Endodermal cell (in vitro differentiated cells): ENCODE measurements around the gene EIPR1. TPM values are rescaled to one million over a fixed set of nuclear protein-coding genes. Genes with fewer than 3 reads are reported as not detected.
A peak's percentile ranks its signal among the peaks of the same experiment; 100 is the strongest.

ENCODE experiments used
- DNase-seq: peaks from one replicate; pipeline ENCODE4 v3.0.0-alpha.2; 2017
- H3K27ac ChIP-seq: 2 replicates; pipeline ENCODE4 v1.5.1; 2013; ENCODE audit warnings: mild to moderate bottlenecking, low read depth, low read length, moderate library complexity
- H3K27me3 ChIP-seq: 2 replicates; pipeline ENCODE4 v1.6.1; 2013; ENCODE audit warnings: mild to moderate bottlenecking, low read length, moderate library complexity; ENCODE audit not compliant: insufficient read depth, control insufficient read depth, poor library complexity, severe bottlenecking
- H3K36me3 ChIP-seq: 2 replicates; pipeline ENCODE4 v1.7.0; 2013; ENCODE audit warnings: mild to moderate bottlenecking, low read length, moderate library complexity; ENCODE audit not compliant: control insufficient read depth, insufficient read depth
- H3K4me1 ChIP-seq: one replicate; pipeline ENCODE4 v1.7.0; 2013; ENCODE audit warnings: low read length; ENCODE audit not compliant: control insufficient read depth, insufficient read depth
- H3K4me3 ChIP-seq: 2 replicates; pipeline ENCODE4 v1.5.1; 2013; ENCODE audit warnings: mild to moderate bottlenecking, low read length, moderate library complexity
- H3K9ac ChIP-seq: 2 replicates; pipeline ENCODE4 v1.6.1; 2013; ENCODE audit warnings: mild to moderate bottlenecking, low read length, moderate library complexity; ENCODE audit not compliant: poor library complexity, severe bottlenecking; ENCODE audit errors: extremely low read depth
- H3K9me3 ChIP-seq: 2 replicates; pipeline ENCODE4 v1.6.1; 2013; ENCODE audit warnings: mild to moderate bottlenecking, low read length, moderate library complexity; ENCODE audit not compliant: control insufficient read depth
- H3K27ac Mint-ChIP-seq: 2 replicates; pipeline ENCODE4 v1.8.0; 2020; ENCODE audit warnings: mixed read lengths
- H3K27me3 Mint-ChIP-seq: 2 replicates; pipeline ENCODE4 v1.8.0; 2021; ENCODE audit warnings: mild to moderate bottlenecking, mixed read lengths; ENCODE audit not compliant: insufficient read depth
- H3K36me3 Mint-ChIP-seq: 2 replicates; pipeline ENCODE4 v1.8.0; 2020; ENCODE audit warnings: low read depth, mixed read lengths
- H3K4me1 Mint-ChIP-seq: 2 replicates; pipeline ENCODE4 v1.8.0; 2020; ENCODE audit warnings: mixed read lengths
- H3K4me3 Mint-ChIP-seq: 2 replicates; pipeline ENCODE4 v1.8.0; 2020; ENCODE audit warnings: mild to moderate bottlenecking, moderate library complexity, mixed read lengths
- H3K9me3 Mint-ChIP-seq: 2 replicates; pipeline ENCODE4 v1.8.0; 2020; ENCODE audit warnings: mild to moderate bottlenecking, mixed read lengths
- CTCF ChIP-seq: fragments of 200-600 bp; sonication (generic); conservative IDR thresholded peaks from 2 replicates; pipeline ENCODE4 v1.5.0; 2021; ENCODE audit warnings: antibody characterized with exemption, mild to moderate bottlenecking
- WGBS, 2 experiments: methylation state at CpG; one replicate each; pipeline versions ENCODE4 v1.1.5 to v1.1.7; 2013; ENCODE audit warnings: missing lambda C conversion rate in 2 of 2, mixed read lengths in 1 of 2; ENCODE audit not compliant: insufficient coverage in 1 of 2, insufficient read length in 1 of 2; 5-methylcytosine and 5-hydroxymethylcytosine counted together
- total RNA-seq, 2 donors: library from RNA; stranded (reverse); fragmentation: NEBNext Ultra II Directional in 1 of 2; extraction: Animal tissue kit (Norgen Biotek cat#: 25700) in 1 of 2; gene quantifications; 2 replicates in 1 of 2; 3 replicates in 1 of 2; pipeline ENCODE4 v1.2.1, GENCODE V29; 2021

EIPR1 gene
- total RNA-seq, 2 donors from 2014 or later = 30.1 to 36.8 TPM

- Mint-ChIP-seq H3K27me3 (no peaks in the 10 kb centered on the region), H3K27ac (no peak overlapping the region), H3K36me3 (peaks cover 22% of the 10 kb centered on the region), H3K4me1 (peaks cover 18% of the 10 kb centered on the region), H3K9me3 (peaks cover 3% of the 10 kb centered on the region), H3K4me3 (no peak overlapping the region)
- 98% methylated on average over 6 of the region's 6 CpGs; no CpG with 5 or more reads in 1 of the 2 experiments for WGBS, 2 experiments
- no peak for DNase-seq
- H3K27ac ChIP-seq = no peak overlapping the region
- H3K27me3 ChIP-seq = no peaks in the 10 kb centered on the region
- H3K4me1 ChIP-seq = peaks cover 18% of the 10 kb centered on the region
- H3K9me3 ChIP-seq = peaks cover 16% of the 10 kb centered on the region
- no peak for TF ChIP-seq CTCF
- no peak overlapping the region for H3K4me3 ChIP-seq
- no peak overlapping the region for H3K9ac ChIP-seq
- no peaks in the 10 kb centered on the region for H3K36me3 ChIP-seq
Measured at GRCh38 chr2:3268705-3269029, 109.0 kb downstream of the EIPR1 start.

GRCh38 chr2:3267869-3268704, 109.5 kb downstream of the EIPR1 start:
- Histone ChIP-seq H3K4me3 (no peak overlapping the region), H3K36me3 (no peaks in the 10 kb centered on the region), H3K9ac (no peak overlapping the region), H3K27ac (no peak overlapping the region), H3K27me3 (no peaks in the 10 kb centered on the region), H3K9me3 (peaks cover 16% of the 10 kb centered on the region), H3K4me1 (peaks cover 18% of the 10 kb centered on the region)
- 93% methylated on average over 16 to 20 of the region's 20 CpGs for WGBS, 2 experiments
- H3K4me1 Mint-ChIP-seq = peaks cover 18% of the 10 kb centered on the region
- H3K4me3 Mint-ChIP-seq = no peak overlapping the region
- no peak overlapping the region for H3K27ac Mint-ChIP-seq
- DNase-seq = no peak
- TF ChIP-seq CTCF = no peak
- H3K27me3 Mint-ChIP-seq = no peaks in the 10 kb centered on the region
- H3K36me3 Mint-ChIP-seq = peaks cover 22% of the 10 kb centered on the region
- peaks cover 3% of the 10 kb centered on the region for H3K9me3 Mint-ChIP-seq

GRCh38 chr2:3266925-3267867, 110.4 kb downstream of the EIPR1 start:
- Histone ChIP-seq H3K4me3 (no peak overlapping the region), H3K9me3 (peaks cover 14% of the 10 kb centered on the region), H3K4me1 (peaks cover 18% of the 10 kb centered on the region), H3K36me3 (no peaks in the 10 kb centered on the region), H3K9ac (no peak overlapping the region), H3K27me3 (no peaks in the 10 kb centered on the region), H3K27ac (peak overlapping the region; percentile 88)
- H3K27ac Mint-ChIP-seq = no peak overlapping the region
- 85 to 89% methylated on average over 8 to 15 of the region's 15 CpGs for WGBS, 2 experiments
- peaks cover 18% of the 10 kb centered on the region for H3K4me1 Mint-ChIP-seq
- peaks cover 19% of the 10 kb centered on the region for H3K36me3 Mint-ChIP-seq
- H3K9me3 Mint-ChIP-seq = peaks cover 3% of the 10 kb centered on the region
- no peaks in the 10 kb centered on the region for H3K27me3 Mint-ChIP-seq
- H3K4me3 Mint-ChIP-seq = no peak overlapping the region
- no peak for DNase-seq
- TF ChIP-seq CTCF = no peak
